NCI-H774 (cell line): ENCODE data around the gene SLC6A8.
"Not testable (repeated sequence)": the region's sequence is repeated elsewhere in the genome, so short reads cannot be mapped to it uniquely, and the experiment has no call there.

ENCODE experiments used
- DNase-seq: peaks from one replicate; lab custom pipeline; 2025; lab: John Stamatoyannopoulos, UW

The SLC6A8 gene

GRCh38 chrX:153731845-153732215 is 44.1 kb downstream of the SLC6A8 start:
- DNase-seq = no peak

GRCh38 chrX:153732401-153732800 is 44.7 kb downstream of the SLC6A8 start:
- DNase-seq = no peak

GRCh38 chrX:153733651-153734240 is 46.0 kb downstream of the SLC6A8 start:
- no peak for DNase-seq

GRCh38 chrX:153734871-153735270 is 47.1 kb downstream of the SLC6A8 start:
- no peak for DNase-seq

- no peak for DNase-seq
Measured at GRCh38 chrX:153735274-153735673, 47.5 kb downstream of the SLC6A8 start.

GRCh38 chrX:153736071-153736820 is 48.5 kb downstream of the SLC6A8 start:
- no peak for DNase-seq

- DNase-seq = no peak
Measured at GRCh38 chrX:153736871-153737441, 49.2 kb downstream of the SLC6A8 start.

GRCh38 chrX:153738056-153738605 is 50.4 kb downstream of the SLC6A8 start:
- DNase-seq = no peak

- DNase-seq = no peak
Measured at GRCh38 chrX:153739754-153740486, 52.2 kb downstream of the SLC6A8 start.

GRCh38 chrX:153740631-153741222 is 53.0 kb downstream of the SLC6A8 start:
- no peak for DNase-seq

- no peak for DNase-seq
Measured at GRCh38 chrX:153741446-153741845, 53.7 kb downstream of the SLC6A8 start.

GRCh38 chrX:153742111-153742510 is 54.4 kb downstream of the SLC6A8 start:
- DNase-seq = not testable (repeated sequence)

GRCh38 chrX:153742796-153743467 is 55.2 kb downstream of the SLC6A8 start:
- DNase-seq = not testable (repeated sequence)

GRCh38 chrX:153743468-153744209 is 55.9 kb downstream of the SLC6A8 start:
- DNase-seq = not testable (repeated sequence)

GRCh38 chrX:153744210-153745066 is 56.7 kb downstream of the SLC6A8 start:
- no peak for DNase-seq

GRCh38 chrX:153745067-153745433 is 57.3 kb downstream of the SLC6A8 start:
- DNase-seq = not testable (repeated sequence)
